CD14-positive monocyte (primary cell): ENCODE data around the gene CREB5. TPM values are rescaled to one million over a fixed set of nuclear protein-coding genes. Genes with fewer than 3 reads are reported as not detected.
A peak's percentile ranks its signal among the peaks of the same experiment; 100 is the strongest.

Source experiments
- DNase-seq, 3 donors: peaks; one replicate each; pipeline ENCODE4 v3.0.0-alpha.2; 2011 to 2022
- H2AFZ ChIP-seq: 2 replicates; pipeline ENCODE4 v1.6.0; 2012; ENCODE audit warnings: mild to moderate bottlenecking, low read depth, low read length, inconsistent platforms; ENCODE audit not compliant: insufficient read depth, poor library complexity, severe bottlenecking
- H3K27ac ChIP-seq, 2 donors: 1 replicate in 1 of 2; 2 replicates in 1 of 2; pipeline ENCODE4 v1.5.1; 2012 to 2013; ENCODE audit warnings: low read length in 2 of 2, control low read depth in 1 of 2, inconsistent platforms in 1 of 2, low read depth in 1 of 2, mild to moderate bottlenecking in 1 of 2
- H3K27me3 ChIP-seq, 2 donors: one replicate each; pipeline versions ENCODE4 v1.6.0 to v1.6.1; 2011 to 2013; ENCODE audit warnings: low read length in 2 of 2; ENCODE audit not compliant: control insufficient read depth in 2 of 2, insufficient read depth in 2 of 2
- H3K36me3 ChIP-seq, 2 donors: replicated peaks in 1 of 2; 1 replicate in 1 of 2; 2 replicates in 1 of 2; pipeline versions ENCODE4 v1.5.1 to v1.6.1; 2012 to 2013; ENCODE audit warnings: low read length in 2 of 2, control low read depth in 1 of 2, inconsistent platforms in 1 of 2, mild to moderate bottlenecking in 1 of 2; ENCODE audit not compliant: insufficient read depth in 2 of 2, control insufficient read depth in 1 of 2
- H3K4me1 ChIP-seq, 2 donors: 1 replicate in 1 of 2; 2 replicates in 1 of 2; pipeline versions ENCODE4 v1.5.1 to v1.6.1; 2012 to 2013; ENCODE audit warnings: low read length in 2 of 2, control low read depth in 1 of 2, inconsistent platforms in 1 of 2, mild to moderate bottlenecking in 1 of 2, moderate library complexity in 1 of 2; ENCODE audit not compliant: insufficient read depth in 2 of 2, control insufficient read depth in 1 of 2
- H3K4me2 ChIP-seq: replicated peaks from 2 replicates; pipeline ENCODE3; 2012; ENCODE audit warnings: low read length, moderate library complexity, mild to moderate bottlenecking; ENCODE audit not compliant: poor library complexity, severe bottlenecking; ENCODE audit errors: extremely low read depth
- H3K4me3 ChIP-seq, 3 experiments: fragments of 200-600 bp in 1 of 3; sonication (generic) in 1 of 3; replicated peaks in 1 of 3; 1 replicate in 2 of 3; 2 replicates in 1 of 3; pipeline ENCODE4 v1.5.1; 2011 to 2013; ENCODE audit warnings: low read length in 3 of 3, mild to moderate bottlenecking in 3 of 3, control low read depth in 2 of 3, low read depth in 2 of 3, inconsistent platforms in 1 of 3, moderate library complexity in 1 of 3
- H3K79me2 ChIP-seq: 2 replicates; pipeline ENCODE4 v1.6.0; 2012; ENCODE audit warnings: mild to moderate bottlenecking, control low read depth, inconsistent platforms, low read length, moderate library complexity; ENCODE audit not compliant: insufficient read depth
- H3K9ac ChIP-seq: 2 replicates; pipeline ENCODE4 v1.6.0; 2017; ENCODE audit warnings: low read length, mild to moderate bottlenecking; ENCODE audit not compliant: insufficient read depth, poor library complexity, severe bottlenecking
- H3K9me3 ChIP-seq, 2 donors: replicated peaks in 1 of 2; 1 replicate in 1 of 2; 2 replicates in 1 of 2; pipeline versions ENCODE4 v1.5.1 to v1.6.1; 2012 to 2013; ENCODE audit warnings: low read length in 2 of 2, control low read depth in 1 of 2; ENCODE audit not compliant: control insufficient read depth in 1 of 2, insufficient read depth in 1 of 2
- H4K20me1 ChIP-seq: 2 replicates; pipeline ENCODE4 v1.6.0; 2012; ENCODE audit warnings: mild to moderate bottlenecking, low read length, control low read depth, moderate library complexity; ENCODE audit not compliant: insufficient read depth
- H3K27ac Mint-ChIP-seq, 7 donors: one replicate each; pipeline ENCODE4 v1.8.0; 2020; ENCODE audit warnings: mild to moderate bottlenecking in 7 of 7, mixed read lengths in 7 of 7, moderate library complexity in 6 of 7, inconsistent platforms in 2 of 7
- H3K27me3 Mint-ChIP-seq, 3 donors: one replicate each; pipeline ENCODE4 v1.8.0; 2021 to 2022; ENCODE audit warnings: low read depth in 3 of 3, mild to moderate bottlenecking in 3 of 3, mixed read lengths in 3 of 3, moderate library complexity in 3 of 3, inconsistent platforms in 1 of 3
- H3K36me3 Mint-ChIP-seq, 2 donors: one replicate each; pipeline ENCODE4 v1.8.0; 2020; ENCODE audit warnings: mixed read lengths in 2 of 2, inconsistent platforms in 1 of 2, mild to moderate bottlenecking in 1 of 2
- H3K4me1 Mint-ChIP-seq: one replicate; pipeline ENCODE4 v1.8.0; 2020; ENCODE audit warnings: mild to moderate bottlenecking, mixed read lengths
- H3K4me3 Mint-ChIP-seq, 2 donors: one replicate each; pipeline ENCODE4 v1.8.0; 2020; ENCODE audit warnings: mild to moderate bottlenecking in 2 of 2, mixed read lengths in 2 of 2, moderate library complexity in 1 of 2
- H3K9me3 Mint-ChIP-seq, 7 donors: one replicate each; pipeline ENCODE4 v1.8.0; 2020 to 2022; ENCODE audit warnings: mixed read lengths in 7 of 7, mild to moderate bottlenecking in 6 of 7, moderate library complexity in 6 of 7, inconsistent platforms in 2 of 7
- WGBS: methylation state at CpG from one replicate; pipeline ENCODE4 v1.1.5; 2013; ENCODE audit warnings: missing lambda C conversion rate; ENCODE audit not compliant: insufficient coverage; 5-methylcytosine and 5-hydroxymethylcytosine counted together
- intact Hi-C, 2 donors: fragments of 100-400 bp; cut with micrococcal nuclease; formaldehyde crosslinking; loops; one replicate each; pipeline versions ENCODE4 v1.15.0 to v1.15.1; 2023
- polyA plus RNA-seq, 3 donors: library from polyadenylated mRNA; depleted of rRNA in 1 of 3; unstranded in 2 of 3; stranded (reverse) in 1 of 3; fragments of 300-500 nt in 2 of 3; fragments of >200 nt in 1 of 3; fragmentation: Illumina TruSeq in 2 of 3; gene quantifications; 1 replicate in 2 of 3; 2 replicates in 1 of 3; pipeline ENCODE4 v1.2.3, GENCODE V29; 2012 to 2021
- TF ChIP-seq, protein P1 (sequence below): fragments of 200-600 bp; IDR thresholded peaks from one replicate; pipeline ENCODE4 v1.8.0; 2022; ENCODE audit warnings: antibody characterized with exemption, mild to moderate bottlenecking

The CREB5 gene
- polyA plus RNA-seq, 3 donors, result 25.1 to 72.3 (median 44.2) TPM

DNA sequence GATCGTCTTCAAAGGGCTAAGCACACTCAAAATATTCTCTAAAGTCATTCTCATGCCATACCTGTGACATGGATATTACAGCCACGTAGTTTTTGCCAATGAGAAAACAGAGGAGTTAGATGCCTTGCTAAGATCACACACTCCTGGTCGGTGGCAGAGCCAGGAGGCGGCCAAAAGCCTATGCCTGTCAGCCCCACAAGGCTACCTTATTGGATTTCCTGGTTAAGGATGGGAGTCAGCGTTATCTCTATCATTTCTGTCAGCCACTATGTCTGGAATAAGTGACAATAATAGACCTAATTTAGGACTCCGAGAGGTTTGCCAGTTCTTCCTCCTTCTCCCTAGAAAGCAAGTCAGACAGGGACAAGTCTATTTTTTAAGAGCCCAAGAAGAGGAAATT lies 295.0 kb downstream of the CREB5 start:
- intact Hi-C loops, result no loop called here
- Mint-ChIP-seq H3K4me3 (no peak overlapping the region), H3K27me3 (peaks cover 2 to 21% (median 14%) of the 10 kb centered on the region in 3 donors), H3K9me3 (peaks cover 0 to 3% (median 0%) of the 10 kb centered on the region in 7 donors), H3K36me3 (peaks cover 43 to 48% of the 10 kb centered on the region in 2 donors), H3K4me1 (peaks cover 11% of the 10 kb centered on the region), H3K27ac (no peak overlapping the region)
- Histone ChIP-seq H3K36me3 (peaks cover 0 to 23% of the 10 kb centered on the region in 2 donors), H3K4me1 (no peaks in the 10 kb centered on the region), H3K4me2 (no peak overlapping the region), H3K27me3 (no peaks in the 10 kb centered on the region), H3K4me3 (no peak overlapping the region), H3K9me3 (no peaks in the 10 kb centered on the region), H3K79me2 (peaks cover 5% of the 10 kb centered on the region), H3K27ac (no peak overlapping the region), H2AFZ (no peak overlapping the region), H3K9ac (no peak overlapping the region), H4K20me1 (peaks cover 100% of the 10 kb centered on the region)
- no CpG with 5 or more reads among the region's 6 CpGs for WGBS
- no peak for DNase-seq
- TF ChIP-seq, protein P1, sequence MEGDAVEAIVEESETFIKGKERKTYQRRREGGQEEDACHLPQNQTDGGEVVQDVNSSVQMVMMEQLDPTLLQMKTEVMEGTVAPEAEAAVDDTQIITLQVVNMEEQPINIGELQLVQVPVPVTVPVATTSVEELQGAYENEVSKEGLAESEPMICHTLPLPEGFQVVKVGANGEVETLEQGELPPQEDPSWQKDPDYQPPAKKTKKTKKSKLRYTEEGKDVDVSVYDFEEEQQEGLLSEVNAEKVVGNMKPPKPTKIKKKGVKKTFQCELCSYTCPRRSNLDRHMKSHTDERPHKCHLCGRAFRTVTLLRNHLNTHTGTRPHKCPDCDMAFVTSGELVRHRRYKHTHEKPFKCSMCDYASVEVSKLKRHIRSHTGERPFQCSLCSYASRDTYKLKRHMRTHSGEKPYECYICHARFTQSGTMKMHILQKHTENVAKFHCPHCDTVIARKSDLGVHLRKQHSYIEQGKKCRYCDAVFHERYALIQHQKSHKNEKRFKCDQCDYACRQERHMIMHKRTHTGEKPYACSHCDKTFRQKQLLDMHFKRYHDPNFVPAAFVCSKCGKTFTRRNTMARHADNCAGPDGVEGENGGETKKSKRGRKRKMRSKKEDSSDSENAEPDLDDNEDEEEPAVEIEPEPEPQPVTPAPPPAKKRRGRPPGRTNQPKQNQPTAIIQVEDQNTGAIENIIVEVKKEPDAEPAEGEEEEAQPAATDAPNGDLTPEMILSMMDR, result no peak

DNA sequence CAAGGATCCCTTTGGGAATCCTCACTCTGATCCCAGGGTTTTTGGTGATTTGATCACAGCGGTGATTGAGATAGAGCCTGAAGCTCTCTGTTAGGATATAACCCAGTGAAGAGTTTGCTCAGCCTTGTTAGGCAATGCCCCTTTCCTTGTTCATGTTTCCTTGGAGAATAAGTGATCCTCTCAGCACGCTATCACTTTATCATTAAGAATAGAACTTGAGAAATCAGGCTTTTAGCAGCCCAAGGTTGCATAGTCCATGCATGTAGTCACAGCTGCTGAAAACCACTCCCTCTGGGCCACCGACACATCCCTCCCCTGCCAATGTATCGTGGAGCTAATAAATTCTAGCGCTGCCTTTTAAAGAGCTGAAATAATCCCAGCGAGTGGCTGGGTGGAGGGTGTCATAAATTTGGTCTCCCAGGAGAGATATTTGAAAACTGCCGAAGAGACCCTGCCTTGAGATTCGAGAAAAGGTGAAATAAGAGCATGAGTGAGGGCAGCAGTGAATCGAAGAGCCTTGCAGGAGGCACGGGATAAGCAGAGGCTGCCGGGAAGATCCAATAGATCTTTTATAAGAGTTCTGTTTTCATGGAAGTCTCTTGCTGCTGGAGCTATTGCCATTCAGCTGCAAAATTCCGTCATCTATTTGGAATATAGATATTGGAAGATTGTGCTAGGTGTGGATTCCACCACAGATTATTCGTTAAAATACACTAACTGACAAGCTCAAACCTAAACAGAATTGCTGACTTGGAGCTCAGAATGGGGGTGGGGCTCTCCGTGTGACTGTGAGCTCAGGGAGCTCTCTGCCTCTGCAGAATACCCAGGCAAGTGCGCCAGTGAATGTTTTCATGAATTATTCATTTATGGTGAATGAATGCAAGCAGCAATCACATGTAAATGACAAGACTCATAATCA lies 296.0 kb downstream of the CREB5 start:
- no peak for DNase-seq
- Histone ChIP-seq H3K4me1 (no peaks in the 10 kb centered on the region), H3K27me3 (no peaks in the 10 kb centered on the region), H3K4me2 (no peak overlapping the region), H3K9me3 (no peaks in the 10 kb centered on the region), H3K36me3 (peaks cover 0 to 14% of the 10 kb centered on the region in 2 donors), H3K27ac (no peak overlapping the region), H4K20me1 (peaks cover 100% of the 10 kb centered on the region), H2AFZ (no peak overlapping the region), H3K9ac (no peak overlapping the region), H3K79me2 (peaks cover 3% of the 10 kb centered on the region), H3K4me3 (no peak overlapping the region)
- Mint-ChIP-seq H3K27ac (peak overlapping the region in 1 of 7 donors; percentile 21), H3K4me3 (no peak overlapping the region), H3K36me3 (peaks cover 40 to 47% of the 10 kb centered on the region in 2 donors), H3K9me3 (no peaks in the 10 kb centered on the region), H3K27me3 (peaks cover 4 to 21% (median 15%) of the 10 kb centered on the region in 3 donors), H3K4me1 (peaks cover 11% of the 10 kb centered on the region)
- intact Hi-C loops, result no loop called here
- TF ChIP-seq, protein P1, result no peak
- WGBS, result 81% methylated on average over 6 of the region's 15 CpGs
